Measurements from ENCODE around the gene CCL27.

DNA sequence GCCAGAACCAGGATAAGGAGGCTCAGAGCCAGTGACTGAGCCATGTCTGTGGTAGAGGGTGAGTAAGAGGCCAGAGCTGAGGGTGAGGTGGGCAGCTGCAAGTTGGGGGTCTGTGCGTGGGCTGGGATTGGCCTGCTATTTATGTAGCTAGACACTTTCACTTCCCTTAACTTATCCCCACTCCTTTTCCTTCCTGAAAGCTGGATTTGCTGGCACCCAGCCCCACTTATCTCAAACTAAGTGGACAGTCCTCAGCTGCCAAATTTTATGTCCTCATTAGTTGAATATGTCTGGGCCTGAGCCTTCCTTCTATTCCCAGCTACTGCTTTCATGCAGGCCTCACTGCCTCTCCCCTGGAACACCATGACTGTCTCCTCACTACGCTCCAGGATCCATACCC, 47.6 kb upstream of the CCL27 start, which contains the start of gene CCL21:
- TF ChIP-seq POLR2A (IDR thresholded peaks at IDR 0.05): no peak
- no peak for TF ChIP-seq EP300 (IDR thresholded peaks at IDR 0.05)
- TF ChIP-seq, protein P1, sequence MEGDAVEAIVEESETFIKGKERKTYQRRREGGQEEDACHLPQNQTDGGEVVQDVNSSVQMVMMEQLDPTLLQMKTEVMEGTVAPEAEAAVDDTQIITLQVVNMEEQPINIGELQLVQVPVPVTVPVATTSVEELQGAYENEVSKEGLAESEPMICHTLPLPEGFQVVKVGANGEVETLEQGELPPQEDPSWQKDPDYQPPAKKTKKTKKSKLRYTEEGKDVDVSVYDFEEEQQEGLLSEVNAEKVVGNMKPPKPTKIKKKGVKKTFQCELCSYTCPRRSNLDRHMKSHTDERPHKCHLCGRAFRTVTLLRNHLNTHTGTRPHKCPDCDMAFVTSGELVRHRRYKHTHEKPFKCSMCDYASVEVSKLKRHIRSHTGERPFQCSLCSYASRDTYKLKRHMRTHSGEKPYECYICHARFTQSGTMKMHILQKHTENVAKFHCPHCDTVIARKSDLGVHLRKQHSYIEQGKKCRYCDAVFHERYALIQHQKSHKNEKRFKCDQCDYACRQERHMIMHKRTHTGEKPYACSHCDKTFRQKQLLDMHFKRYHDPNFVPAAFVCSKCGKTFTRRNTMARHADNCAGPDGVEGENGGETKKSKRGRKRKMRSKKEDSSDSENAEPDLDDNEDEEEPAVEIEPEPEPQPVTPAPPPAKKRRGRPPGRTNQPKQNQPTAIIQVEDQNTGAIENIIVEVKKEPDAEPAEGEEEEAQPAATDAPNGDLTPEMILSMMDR (IDR thresholded peaks at IDR 0.05): no peak
- no peak for TF ChIP-seq POLR2AphosphoS5 (IDR thresholded peaks at IDR 0.05)
